Urinary bladder (tissue), 4 donors: Measurements from ENCODE around the gene TCP11L2. TPM values are rescaled to one million over a fixed set of nuclear protein-coding genes. Genes with fewer than 3 reads are reported as not detected.

Source experiments
- DNase-seq: peaks from one replicate; pipeline ENCODE4 v3.0.0-alpha.2; 2015; ENCODE audit errors: extremely low spot score
- H3K27ac ChIP-seq: one replicate; pipeline ENCODE4 v1.5.1; 2013; ENCODE audit warnings: low read depth, mild to moderate bottlenecking, moderate library complexity
- H3K36me3 ChIP-seq: one replicate; pipeline ENCODE4 v1.6.1; 2013; ENCODE audit warnings: mild to moderate bottlenecking, moderate library complexity; ENCODE audit not compliant: insufficient read depth
- H3K4me1 ChIP-seq: one replicate; pipeline ENCODE4 v1.6.1; 2013; ENCODE audit warnings: mild to moderate bottlenecking, moderate library complexity; ENCODE audit not compliant: insufficient read depth
- H3K4me3 ChIP-seq: one replicate; pipeline ENCODE4 v1.5.1; 2013; ENCODE audit warnings: low read depth, low read length
- WGBS: extraction: QIAGEN DNeasy Blood & Tissue Kit; methylation state at CpG from one replicate; pipeline ENCODE4 v1.1.7; 2013; 5-methylcytosine and 5-hydroxymethylcytosine counted together
- polyA plus RNA-seq: library from polyadenylated mRNA; stranded (reverse); fragments of 200-250 nt; gene quantifications from one replicate; pipeline ENCODE4 v1.2.3, GENCODE V29; 2013
- total RNA-seq: library from RNA; depleted of rRNA; stranded (reverse); fragments of >200 nt; gene quantifications from one replicate; pipeline ENCODE4 v1.2.3, GENCODE V29; 2014
- donor health status: healthy with polysubstance abuse.
- donor health status: healthy.

Gene TCP11L2
- total RNA-seq (66.8 TPM), polyA plus RNA-seq (10.2 TPM)

GRCh38 chr12:106302401-106303201, at the start of gene TCP11L2:
Gene TCP11L2, plus strand, starts transcription at chr12:106302733. Its CDS starts 8,343 bp downstream, at chr12:106311076.
- Histone ChIP-seq H3K27ac (peak within 1 kb of the TSS; percentile 88), H3K36me3 (no peaks in the 10 kb centered on the region), H3K4me1 (no peaks in the 10 kb centered on the region), H3K4me3 (peak within 1 kb of the TSS; percentile 84)
- peak; percentile 65 for DNase-seq
- under 1% methylated on average over 76 of the region's 76 CpGs for WGBS

GRCh38 chr12:106254724-106255123, 47.8 kb upstream of the TCP11L2 start:
- no peaks in the 10 kb centered on the region for H3K36me3 ChIP-seq
- H3K27ac ChIP-seq, result no peak overlapping the region
- WGBS, result 79% methylated on average over 3 of the region's 3 CpGs
- H3K4me3 ChIP-seq, result no peak overlapping the region
- no peak for DNase-seq
- no peaks in the 10 kb centered on the region for H3K4me1 ChIP-seq

GRCh38 chr12:106255493-106255892, 47.0 kb upstream of the TCP11L2 start:
- 93% methylated on average over 3 of the region's 3 CpGs for whole genome bisulfite sequencing
- H3K4me1 ChIP-seq, result no peaks in the 10 kb centered on the region
- no peaks in the 10 kb centered on the region for H3K36me3 ChIP-seq
- DNase-seq, result no peak
- H3K4me3 ChIP-seq, result no peak overlapping the region
- no peak overlapping the region for H3K27ac ChIP-seq

GRCh38 chr12:106255952-106256351, 46.6 kb upstream of the TCP11L2 start:
- Histone ChIP-seq H3K36me3 (no peaks in the 10 kb centered on the region), H3K4me3 (no peak overlapping the region), H3K4me1 (no peaks in the 10 kb centered on the region), H3K27ac (no peak overlapping the region)
- WGBS, result 70% methylated on average over 5 of the region's 5 CpGs
- DNase-seq, result no peak

- DNase-seq, result no peak
- no peaks in the 10 kb centered on the region for H3K36me3 ChIP-seq
- no peak overlapping the region for H3K27ac ChIP-seq
- no peak overlapping the region for H3K4me3 ChIP-seq
- no peaks in the 10 kb centered on the region for H3K4me1 ChIP-seq
Observed at GRCh38 chr12:106256524-106256923, 46.0 kb upstream of the TCP11L2 start.

GRCh38 chr12:106258226-106258625, 44.3 kb upstream of the TCP11L2 start:
- DNase-seq, result no peak
- H3K4me3 ChIP-seq, result no peak overlapping the region
- no peak overlapping the region for H3K27ac ChIP-seq
- H3K4me1 ChIP-seq, result no peaks in the 10 kb centered on the region
- H3K36me3 ChIP-seq, result no peaks in the 10 kb centered on the region
- WGBS, result 80% methylated on average over 4 of the region's 4 CpGs

GRCh38 chr12:106258935-106259334, 43.6 kb upstream of the TCP11L2 start:
- no peak overlapping the region for H3K27ac ChIP-seq
- WGBS, result 86% methylated on average over 1 of the region's 1 CpG

GRCh38 chr12:106265116-106265515, 37.4 kb upstream of the TCP11L2 start:
- Histone ChIP-seq H3K4me1 (no peaks in the 10 kb centered on the region), H3K36me3 (no peaks in the 10 kb centered on the region), H3K27ac (no peak overlapping the region), H3K4me3 (no peak overlapping the region)
- 95% methylated on average over 1 of the region's 1 CpG for WGBS
- no peak for DNase-seq

More at GRCh38 chr12:106258935-106259334, 43.6 kb upstream of the TCP11L2 start:
- Histone ChIP-seq H3K4me1 (no peaks in the 10 kb centered on the region), H3K4me3 (no peak overlapping the region), H3K36me3 (no peaks in the 10 kb centered on the region)
- DNase-seq, result no peak

GRCh38 chr12:106267535-106267934, 35.0 kb upstream of the TCP11L2 start:
- WGBS, result 45% methylated on average over 2 of the region's 2 CpGs
- Histone ChIP-seq H3K36me3 (no peaks in the 10 kb centered on the region), H3K27ac (no peak overlapping the region), H3K4me3 (no peak overlapping the region), H3K4me1 (no peaks in the 10 kb centered on the region)
- DNase-seq, result no peak

GRCh38 chr12:106269150-106269771, 33.3 kb upstream of the TCP11L2 start:
- DNase-seq, result no peak
- Histone ChIP-seq H3K36me3 (no peaks in the 10 kb centered on the region), H3K4me3 (no peak overlapping the region), H3K4me1 (no peaks in the 10 kb centered on the region), H3K27ac (no peak overlapping the region)
- 89% methylated on average over 7 of the region's 7 CpGs for WGBS

GRCh38 chr12:106271575-106272505, 30.7 kb upstream of the TCP11L2 start:
- 73% methylated on average over 5 of the region's 5 CpGs for WGBS
- Histone ChIP-seq H3K4me1 (no peaks in the 10 kb centered on the region), H3K36me3 (no peaks in the 10 kb centered on the region), H3K27ac (no peak overlapping the region), H3K4me3 (no peak overlapping the region)
- no peak for DNase-seq

GRCh38 chr12:106273491-106273890, 29.0 kb upstream of the TCP11L2 start:
- no peak for DNase-seq
- Histone ChIP-seq H3K4me1 (no peaks in the 10 kb centered on the region), H3K4me3 (no peak overlapping the region), H3K36me3 (no peaks in the 10 kb centered on the region), H3K27ac (no peak overlapping the region)
- 97% methylated on average over 6 of the region's 6 CpGs for WGBS

- Histone ChIP-seq H3K4me3 (no peak overlapping the region), H3K27ac (no peak overlapping the region), H3K36me3 (no peaks in the 10 kb centered on the region), H3K4me1 (no peaks in the 10 kb centered on the region)
- no peak for DNase-seq
- 90% methylated on average over 6 of the region's 6 CpGs for WGBS
Observed at GRCh38 chr12:106274012-106274411, 28.5 kb upstream of the TCP11L2 start.
